NCI-H1436 treated with DMSO at 0.1 percent for 48 hours (cell line): ENCODE measurements around the gene SLC46A1.

Experiments
- DNase-seq: peaks from one replicate; lab custom pipeline; 2025; lab: John Stamatoyannopoulos, UW

Gene SLC46A1

DNA sequence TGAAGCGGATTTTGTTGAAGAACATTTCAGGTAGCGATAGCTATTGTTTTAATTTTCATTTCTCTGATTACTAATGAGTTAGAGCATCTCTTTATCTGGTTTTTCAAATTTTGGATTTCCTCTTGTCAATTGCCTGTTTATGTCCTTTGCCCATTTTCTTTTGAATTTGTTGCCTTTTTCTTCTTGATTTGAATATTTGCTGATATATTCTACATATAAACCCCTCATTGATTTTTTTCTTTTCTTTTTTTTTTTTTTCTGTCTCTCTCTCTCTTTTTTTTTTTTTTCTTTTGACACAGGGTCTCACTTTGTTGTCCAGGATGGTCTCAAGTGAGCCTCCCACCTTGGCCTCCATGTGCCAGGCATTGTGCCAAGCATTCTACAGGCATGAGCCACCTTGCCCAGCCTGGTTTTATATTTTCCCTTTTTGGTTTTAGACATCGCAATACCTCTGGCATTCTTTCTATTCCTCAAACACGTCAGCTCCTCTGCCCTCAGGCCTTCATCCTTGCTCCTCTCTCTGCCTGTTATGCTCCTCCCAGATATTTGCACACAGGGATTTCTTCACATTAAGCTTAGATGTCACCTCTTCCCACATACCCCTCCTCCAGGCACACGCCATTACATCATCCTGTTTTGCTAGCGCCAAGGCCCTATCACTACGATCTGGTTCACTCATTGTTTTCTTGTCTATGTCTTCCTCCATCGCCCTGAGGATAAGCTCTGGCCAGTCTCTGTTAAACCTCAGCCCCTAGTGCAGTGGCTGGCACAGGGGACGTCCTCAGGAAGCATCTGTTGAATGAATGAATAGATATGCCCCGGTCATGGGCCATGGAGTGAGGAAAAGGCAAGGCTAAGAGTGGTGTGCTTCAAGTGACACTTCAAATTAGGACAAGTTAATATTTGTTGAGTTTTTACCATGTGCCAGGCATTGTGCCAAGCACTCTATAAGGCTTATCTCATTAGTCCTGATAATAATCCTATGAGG, 25.9 kb downstream of the SLC46A1 start:
- DNase-seq, result no peak

DNA sequence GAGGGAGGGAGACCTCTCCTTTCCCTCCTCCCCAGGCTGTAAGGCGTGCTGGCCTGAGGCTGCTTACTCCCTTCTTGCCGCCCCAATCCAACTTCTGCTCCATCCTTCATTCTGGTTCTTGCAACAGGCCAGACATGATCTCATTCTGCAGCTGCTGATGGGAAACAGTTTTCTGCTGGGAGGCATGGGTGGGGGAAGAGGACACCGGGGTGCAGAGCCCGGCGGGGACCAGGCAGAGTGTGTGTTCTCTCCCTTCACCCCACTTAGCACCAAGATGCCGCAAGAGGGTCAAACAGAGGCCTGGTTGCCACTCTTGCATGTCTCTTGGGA, 33.1 kb downstream of the SLC46A1 start:
- no peak for DNase-seq

DNA sequence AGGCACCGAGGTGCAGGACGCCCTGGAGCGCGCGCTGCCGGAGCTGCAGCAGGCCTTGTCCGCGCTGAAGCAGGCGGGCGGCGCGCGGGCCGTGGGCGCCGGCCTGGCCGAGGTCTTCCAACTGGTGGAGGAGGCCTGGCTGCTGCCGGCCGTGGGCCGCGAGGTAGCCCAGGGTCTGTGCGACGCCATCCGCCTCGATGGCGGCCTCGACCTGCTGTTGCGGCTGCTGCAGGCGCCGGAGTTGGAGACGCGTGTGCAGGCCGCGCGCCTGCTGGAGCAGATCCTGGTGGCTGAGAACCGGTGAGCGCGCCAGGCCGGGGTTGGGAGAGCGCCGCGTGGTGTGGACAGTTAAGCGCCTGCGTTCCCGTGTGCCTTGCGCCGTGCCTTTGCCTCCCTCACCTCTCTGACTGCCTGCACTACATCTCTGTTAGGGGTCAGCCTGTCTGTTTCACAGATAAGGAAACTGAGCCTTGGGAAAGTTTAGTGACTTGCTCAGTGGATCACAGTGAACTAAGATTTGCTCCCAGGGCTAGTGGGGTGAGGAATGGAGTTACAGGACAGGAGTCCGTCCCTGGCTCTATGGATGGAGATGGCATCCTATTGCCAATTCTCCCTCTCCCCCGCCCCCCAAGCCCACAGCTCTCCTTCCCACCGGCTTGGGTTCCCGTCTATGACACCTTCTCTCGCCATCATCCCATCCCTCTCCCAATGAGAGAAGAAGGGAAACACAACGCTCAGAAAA, 33.6 kb downstream of the SLC46A1 start:
- no peak for DNase-seq

DNA sequence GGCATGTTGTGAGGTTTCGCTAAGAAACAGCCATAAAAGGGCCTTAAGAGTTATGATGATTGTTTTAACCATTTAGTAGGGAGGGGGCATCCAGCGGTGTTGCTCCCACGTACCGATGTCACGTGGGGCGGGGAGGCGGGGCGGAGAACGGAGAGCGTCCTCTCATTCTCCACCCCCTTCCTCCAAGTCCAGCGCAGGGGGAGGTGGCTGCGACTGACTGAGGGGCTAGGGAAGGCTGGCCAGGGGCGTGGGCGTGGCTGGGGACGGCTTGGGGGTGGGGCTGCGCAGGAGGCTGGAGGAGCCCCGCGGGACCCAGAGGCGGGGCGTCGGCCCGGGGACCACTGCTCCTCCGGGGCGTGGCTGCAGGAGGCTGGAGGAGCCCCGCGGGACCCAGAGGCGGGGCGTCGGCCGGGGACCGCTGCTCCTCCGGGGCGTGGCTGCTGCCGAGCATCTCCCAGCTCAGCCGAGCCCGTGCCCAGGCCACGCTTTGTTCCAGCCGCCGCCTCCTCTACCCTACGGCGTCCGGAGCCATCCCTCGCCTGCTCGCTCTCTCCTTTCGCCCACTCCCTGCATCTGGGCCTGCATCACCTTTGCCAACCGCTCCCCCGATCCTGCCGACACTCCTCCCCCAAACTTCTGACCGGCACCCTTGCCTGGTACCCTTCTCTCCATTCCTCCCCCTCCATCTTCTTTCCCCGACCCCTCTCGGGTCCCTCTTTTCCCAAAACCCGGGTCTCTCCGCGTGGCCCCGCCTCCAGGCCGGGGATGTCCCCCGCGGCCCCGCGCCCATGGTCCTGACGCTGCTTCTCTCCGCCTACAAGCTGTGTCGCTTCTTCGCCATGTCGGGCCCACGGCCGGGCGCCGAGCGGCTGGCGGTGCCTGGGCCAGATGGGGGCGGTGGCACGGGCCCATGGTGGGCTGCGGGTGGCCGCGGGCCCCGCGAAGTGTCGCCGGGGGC, 34.5 kb downstream of the SLC46A1 start, which contains the start of gene SARM1:
Gene SARM1 (plus strand): TSS at position 450 of the 958 bp plus-strand sequence. CDS start 339 bp downstream, at position 789.
- peak; percentile 85 for DNase-seq

DNA sequence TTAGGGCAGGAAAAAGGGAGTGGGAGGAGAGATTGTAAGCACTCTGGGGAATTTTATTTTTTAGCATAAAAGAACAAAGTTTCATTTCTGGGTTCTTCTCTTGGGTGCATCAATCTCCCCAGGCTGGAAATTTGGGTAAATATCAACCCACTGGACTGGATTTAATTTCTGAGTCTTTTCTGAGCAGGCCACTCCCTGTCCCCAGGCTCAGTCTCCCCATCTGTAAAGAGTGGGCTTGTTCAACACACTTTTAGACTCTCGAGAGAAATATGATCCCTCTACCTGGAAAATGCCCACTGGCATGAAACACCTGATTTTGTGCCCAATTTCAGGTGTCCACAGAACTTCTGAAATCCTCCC, 35.3 kb downstream of the SLC46A1 start:
- no peak for DNase-seq

DNA sequence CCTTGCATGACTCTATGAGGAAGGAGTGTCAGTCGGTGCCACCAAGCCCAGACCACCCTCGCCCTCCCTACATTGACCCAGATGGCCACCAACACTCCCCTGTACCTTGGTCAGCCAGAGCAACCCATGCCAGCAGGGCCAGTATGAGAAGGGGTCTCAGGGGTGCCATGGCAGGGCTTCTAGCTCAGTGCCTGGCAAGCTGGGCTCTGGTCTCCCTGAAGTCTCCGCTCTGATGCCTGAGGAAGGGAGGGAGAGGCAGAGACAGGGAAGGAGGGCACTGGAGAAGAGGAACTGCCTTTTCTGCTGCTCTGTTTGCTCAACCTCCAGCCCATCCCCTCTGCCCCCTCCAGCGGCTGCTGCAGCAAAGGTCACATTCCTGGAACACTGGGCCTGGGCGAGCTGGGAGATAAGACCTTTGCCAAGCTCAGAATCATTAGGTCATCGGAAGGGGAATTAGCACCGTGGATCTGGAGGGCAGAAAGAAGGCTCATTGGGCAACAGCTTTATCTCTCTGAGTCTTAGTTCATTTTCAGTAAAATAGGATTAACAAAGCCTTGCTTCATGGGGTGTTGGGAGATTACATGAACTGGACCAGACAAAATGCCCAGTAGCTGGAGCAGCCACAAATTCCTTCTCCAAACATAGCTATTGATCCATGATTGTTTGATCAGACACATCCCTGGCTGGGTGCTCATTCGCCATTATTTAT, 35.8 kb downstream of the SLC46A1 start, which contains the start of gene VTN:
Gene VTN (minus strand): TSS at position 273 of the 709 bp plus-strand sequence. CDS start 104 bp downstream, at position 169.
- no peak for DNase-seq

DNA sequence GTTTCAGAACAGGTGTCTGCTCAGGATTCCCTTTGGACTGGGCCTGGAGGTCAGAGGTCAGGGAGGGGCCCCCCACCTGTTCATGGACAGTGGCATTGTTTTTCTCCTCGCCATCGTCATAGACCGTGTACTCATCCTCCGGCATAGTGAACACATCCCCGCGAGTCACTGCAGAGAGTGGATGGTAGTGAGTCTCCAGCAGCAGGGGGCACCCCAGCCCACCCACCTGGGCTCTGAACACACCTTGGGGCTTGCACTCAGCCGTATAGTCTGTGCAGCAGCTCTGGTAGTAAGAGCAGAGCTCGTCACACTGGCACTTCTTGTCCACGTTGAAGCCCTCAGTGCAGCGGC, 36.4 kb downstream of the SLC46A1 start:
- DNase-seq, result no peak

DNA sequence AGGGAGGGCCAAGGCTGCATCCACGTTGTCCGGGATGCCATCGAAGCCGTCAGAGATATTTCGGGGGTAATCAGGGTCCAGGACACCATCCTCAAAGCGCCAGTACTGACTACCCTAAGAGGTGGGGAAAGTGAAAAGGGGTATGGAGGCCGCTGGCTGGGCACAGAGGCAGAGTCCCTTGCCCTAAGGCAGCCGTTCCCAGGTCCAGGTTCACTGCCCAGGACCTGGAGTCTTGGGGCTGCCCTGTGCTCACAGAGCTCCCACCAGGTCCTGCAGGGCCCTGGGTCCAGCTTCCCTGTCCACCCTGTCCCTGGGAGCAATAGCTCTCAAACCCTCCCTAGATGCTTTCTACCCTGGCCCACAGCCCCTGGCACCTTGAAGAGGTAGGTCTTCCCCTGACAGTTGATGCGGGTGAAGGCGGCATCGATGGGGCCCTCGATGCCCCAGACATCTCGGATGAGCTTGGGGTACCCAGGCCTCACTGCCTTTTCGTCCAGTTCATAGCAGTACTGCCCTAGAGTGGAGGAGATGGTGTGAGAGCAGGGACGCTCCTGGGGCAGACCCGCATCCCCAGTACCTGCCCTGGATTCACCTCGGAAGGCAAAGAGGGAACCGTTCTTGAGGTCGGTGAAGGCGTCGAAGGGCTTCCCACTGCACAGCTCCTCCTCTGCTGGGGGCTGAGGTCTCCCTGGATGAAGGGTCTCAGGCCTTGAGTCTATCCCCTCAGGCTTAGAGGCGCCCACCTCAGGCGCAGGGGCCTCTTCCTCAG, 36.9 kb downstream of the SLC46A1 start:
- no peak for DNase-seq

DNA sequence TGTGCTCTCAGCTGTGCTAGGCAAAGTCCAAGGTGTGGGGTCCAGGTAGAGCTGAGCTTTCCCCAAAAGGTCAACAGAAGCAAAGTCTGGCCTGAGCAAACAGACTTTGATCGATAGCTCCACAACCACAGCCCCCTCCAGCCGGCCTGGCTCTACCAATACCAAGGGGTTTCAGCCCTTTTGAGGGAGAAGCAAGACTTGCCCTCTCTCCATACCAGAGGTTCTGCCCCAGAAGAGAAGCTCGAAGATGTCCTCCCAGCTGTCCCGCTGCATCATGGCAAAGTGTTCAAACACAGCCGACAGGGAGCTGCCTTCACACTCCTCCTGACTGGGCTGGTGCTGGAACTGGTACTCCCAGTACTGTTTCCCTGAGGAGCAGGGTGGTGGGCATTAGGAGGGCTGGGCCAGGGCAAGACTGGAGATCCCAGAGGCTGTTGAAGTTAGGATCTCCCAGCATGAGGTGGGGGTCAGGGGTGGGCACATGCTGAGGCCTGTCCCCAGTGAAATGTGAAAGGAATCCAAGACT, 37.6 kb downstream of the SLC46A1 start:
- no peak for DNase-seq

DNA sequence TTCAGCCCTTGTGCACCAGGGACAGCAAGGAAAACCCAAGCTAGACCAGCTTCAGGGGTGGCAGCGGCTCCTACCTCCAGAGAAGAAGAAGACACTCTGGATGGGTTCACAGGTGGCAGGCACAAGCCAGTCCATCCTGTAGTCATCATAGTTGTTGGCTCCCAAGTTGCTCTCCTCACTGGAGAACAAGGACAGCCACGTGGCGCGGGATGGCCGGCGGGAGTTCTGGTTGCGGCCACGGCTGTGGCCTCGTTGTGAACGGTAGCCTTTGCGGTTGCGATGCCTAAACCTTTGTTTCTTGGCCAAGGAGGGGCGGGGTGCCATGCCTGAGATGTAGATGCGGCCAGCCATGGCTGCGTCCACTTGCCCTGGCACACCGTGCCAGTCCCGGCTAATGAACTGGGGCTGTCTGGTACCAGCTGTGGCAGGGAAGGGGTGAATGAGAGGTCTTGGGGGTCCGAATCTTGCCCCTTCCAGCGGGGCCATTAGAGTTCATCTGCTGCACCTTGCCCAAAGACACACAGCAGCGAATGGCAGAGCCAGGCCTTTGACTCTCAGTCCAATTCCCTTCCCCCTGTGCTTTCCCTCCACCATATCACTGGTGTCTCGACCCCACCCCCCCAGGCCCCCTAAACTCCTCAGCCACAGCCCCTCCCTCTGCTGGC, 38.2 kb downstream of the SLC46A1 start:
- no peak for DNase-seq

DNA sequence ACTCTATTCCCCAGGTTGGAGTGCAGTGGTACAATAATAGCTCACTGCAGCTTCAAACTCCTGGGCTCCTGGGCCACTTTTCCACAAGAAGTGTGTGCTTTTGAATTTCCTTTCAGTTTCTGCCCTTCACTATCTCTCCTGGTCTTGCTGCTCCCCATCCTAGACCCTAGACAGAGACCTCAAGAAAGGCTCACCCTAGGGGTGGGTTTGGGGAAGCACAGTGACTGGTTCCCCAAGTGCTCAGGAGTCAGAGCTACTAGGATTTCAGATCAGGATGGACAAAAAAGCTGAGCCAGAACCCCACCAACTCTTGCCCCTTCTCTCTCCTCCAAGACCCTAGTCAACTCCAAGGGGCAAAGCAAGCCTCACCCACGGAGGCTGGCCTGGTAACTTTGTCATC, 39.4 kb downstream of the SLC46A1 start:
- no peak for DNase-seq

DNA sequence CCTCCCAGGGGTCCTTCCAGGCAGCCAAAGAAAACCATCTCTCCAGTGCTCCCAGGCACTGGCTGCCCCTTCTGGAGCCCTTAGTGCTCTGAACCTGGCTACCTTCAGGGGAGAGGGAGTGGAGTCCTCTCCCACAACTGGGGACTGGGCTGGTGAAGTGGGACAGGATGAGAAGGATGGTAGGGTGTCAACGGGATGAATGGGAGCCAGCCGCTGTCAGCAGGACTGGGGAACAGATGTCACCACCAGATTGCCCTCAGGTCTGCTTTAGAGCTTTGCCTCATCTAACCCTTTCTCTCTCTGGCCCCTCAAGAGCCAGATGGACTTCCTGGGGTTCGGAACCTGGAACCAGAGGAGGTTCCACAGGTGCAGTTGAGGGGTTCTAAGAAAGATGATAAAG, 40.5 kb downstream of the SLC46A1 start:
- DNase-seq, result no peak

DNA sequence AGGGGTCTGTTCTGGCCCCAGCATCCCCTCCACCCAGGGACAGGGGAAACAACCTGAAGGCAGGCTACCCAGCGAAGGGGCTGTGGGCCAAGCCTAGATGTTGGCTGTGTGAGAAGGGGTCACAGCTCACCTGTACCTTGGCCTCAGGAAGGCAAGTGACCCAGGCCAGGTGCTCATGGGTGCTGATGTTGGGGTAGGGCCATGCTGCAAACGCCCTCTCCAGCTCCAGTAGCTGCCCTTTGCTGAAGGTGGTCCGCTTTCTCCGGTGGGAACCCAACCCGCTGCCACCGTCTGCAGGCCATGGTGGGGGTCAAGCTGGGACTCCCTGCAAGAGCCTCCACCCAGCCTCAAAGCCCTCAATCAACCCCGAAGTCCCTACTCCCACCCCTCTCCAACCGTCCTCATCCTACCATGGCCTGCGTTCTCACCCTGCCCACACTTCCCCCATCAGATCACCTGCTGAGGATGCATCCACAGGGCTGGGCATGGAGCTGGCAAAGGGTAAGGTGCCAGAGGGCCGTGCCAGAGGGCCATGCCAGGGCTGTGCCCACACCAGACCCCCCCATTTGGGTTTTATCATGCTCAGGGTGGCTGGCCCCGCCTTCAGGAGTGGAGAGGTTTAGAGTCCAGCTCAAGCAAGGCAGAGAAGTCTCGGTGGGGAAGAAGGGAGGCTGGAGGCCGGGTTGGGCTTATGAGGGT, 41.2 kb downstream of the SLC46A1 start, which contains the start of gene SEBOX:
Gene SEBOX (minus strand): TSS at position 535 of the 699 bp plus-strand sequence. CDS start 48 bp downstream, at position 487.
- DNase-seq, result no peak

DNA sequence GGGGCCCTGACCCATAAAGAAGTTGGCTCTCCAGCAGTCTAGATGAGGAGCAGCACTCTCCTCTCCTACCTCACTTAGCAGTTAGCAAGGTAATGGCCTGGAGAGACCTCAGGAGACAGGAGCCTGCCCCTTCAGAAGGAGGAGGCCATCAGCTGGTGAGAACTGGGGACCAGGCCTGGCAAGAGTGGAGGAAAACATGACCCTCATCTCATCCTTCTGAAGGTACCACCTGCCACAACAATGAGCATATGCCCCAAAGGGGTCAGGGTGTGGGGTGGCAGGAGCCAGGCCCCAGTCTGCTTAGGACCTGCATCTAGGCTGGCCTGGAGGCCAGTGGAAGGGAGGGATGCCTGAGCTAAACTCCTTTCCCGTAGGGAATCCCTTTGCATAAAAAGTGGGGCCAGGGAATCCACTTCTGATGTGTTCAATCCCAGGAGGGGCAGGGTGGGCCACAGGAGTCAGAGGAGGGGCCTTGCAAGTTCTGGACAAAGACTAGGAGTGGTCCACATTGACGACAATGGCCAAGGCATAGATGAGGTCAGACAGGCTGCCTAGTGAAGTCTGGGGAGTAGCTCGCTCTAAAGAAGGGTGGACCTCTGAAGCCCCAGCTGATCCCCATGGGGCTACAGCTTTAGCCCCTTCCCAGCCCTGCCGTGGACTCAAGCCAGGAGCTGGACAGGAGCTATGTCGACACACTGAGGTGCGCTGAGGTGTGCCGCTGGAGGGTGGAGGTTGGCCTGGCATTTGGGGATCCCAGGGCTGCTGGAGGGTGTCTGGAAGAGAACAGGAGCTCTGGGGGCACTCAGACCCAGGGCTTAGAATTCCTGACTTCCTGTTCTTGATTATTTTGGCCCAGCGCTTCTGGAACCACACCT, 42.0 kb downstream of the SLC46A1 start:
- no peak for DNase-seq

DNA sequence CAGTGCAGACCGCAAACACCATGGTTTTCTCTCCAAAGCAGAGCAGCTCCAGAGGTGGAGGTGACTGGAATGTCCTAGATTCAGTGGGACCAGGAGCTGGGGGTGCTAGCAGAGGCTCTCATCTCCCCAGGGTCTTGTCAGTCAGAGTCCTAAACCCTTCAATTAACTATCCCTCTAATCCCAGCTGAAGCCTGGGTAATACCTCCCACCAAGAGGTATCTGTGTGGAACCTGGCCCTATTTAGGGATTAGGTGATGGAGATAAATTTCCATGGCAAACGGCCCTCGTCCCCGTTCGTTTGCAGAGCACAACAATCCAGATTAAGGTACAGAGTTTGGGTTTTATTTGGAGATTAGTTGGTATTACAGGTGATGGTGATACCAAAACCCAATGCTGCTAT, 42.8 kb downstream of the SLC46A1 start:
- no peak for DNase-seq

DNA sequence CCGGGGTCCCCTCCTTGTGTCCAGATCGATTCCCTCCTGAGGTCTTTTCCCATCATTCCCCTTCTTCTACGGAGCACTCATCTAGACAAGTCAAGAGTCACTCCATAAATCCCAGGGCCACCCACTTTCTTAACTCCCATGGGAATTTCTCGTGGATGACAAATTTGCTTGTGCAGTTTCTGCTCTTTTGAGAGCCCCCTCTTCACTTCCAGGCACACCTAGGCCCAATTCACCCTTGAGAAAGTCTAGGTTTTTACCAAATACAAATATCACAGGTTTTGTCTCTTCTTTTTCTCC, 48.2 kb downstream of the SLC46A1 start:
- DNase-seq, result no peak

DNA sequence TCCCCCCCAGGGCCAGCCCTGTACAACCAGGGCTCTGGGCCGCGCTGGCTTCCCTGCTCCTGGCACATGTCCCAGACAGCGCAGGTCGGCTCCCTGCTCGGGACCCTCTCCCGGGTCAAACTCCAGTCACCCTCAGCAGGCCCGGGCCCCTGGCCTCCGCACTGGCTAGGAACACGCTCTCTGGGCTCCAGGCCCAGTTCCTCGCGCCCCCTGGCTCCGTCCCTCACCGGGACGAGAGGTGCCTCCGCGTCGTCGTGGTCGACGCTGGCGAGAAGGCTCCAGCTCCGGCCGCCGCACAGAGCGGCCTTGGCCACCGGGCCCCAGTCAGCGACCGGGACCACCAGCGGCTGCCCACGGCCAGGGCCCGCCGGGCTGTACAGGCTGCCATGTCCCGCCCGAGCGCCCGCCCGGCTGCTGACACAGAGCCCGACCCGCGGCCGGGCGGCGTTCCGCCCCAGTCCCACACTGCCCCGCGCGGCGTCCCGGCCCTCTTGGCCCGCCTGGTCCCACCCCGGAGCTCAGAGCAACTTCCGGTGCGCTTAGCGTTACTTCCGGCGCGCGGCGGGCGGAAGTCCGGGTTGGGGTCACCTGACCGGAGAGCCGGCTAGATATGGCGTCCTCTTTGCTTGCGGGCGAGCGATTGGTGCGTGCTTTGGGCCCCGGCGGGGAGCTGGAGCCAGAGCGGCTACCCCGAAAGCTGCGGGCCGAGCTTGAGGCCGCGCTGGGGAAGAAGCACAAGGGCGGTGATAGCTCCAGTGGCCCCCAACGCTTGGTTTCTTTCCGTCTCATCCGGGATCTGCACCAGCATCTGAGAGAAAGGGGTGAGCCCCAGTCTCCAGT, 48.7 kb downstream of the SLC46A1 start, which contains the start of gene POLDIP2:
Gene POLDIP2 (minus strand): TSS at position 467 of the 840 bp plus-strand sequence. CDS start 79 bp downstream, at position 388.
- peak; percentile 72 for DNase-seq
